GM10266 (cell line): ENCODE measurements around the gene PRKCA.

ENCODE experiments used
- DNase-seq: peaks from one replicate; pipeline ENCODE4 v3.0.0; 2012; ENCODE audit errors: extremely low spot score
- TF ChIP-seq, protein P1 (sequence below): IDR thresholded peaks from 2 replicates; pipeline ENCODE4 v1.5.1; 2012; ENCODE audit warnings: mild to moderate bottlenecking, low read depth; ENCODE audit not compliant: control insufficient read depth, insufficient read depth; ENCODE audit errors: missing control alignments

PRKCA gene

DNA sequence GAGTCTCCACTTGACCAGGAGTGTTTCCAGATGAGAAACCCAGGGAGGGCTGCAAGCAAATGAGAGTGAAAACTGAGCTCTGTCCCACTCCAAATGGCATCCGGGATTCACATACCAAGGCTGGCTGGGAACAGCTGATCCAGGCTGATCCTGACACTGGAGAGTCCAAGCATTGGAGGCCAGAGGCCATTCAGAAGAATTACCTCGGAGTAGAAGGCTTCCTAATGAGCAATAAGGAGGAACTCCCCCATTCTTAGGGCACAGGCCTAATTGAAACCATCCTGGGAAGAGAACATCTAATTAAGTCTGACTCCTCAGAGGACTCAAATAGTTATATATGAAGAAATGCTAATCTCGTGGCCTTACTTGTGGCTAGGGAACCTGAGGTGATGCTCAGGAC, 142.8 kb downstream of the PRKCA start:
- TF ChIP-seq, protein P1, sequence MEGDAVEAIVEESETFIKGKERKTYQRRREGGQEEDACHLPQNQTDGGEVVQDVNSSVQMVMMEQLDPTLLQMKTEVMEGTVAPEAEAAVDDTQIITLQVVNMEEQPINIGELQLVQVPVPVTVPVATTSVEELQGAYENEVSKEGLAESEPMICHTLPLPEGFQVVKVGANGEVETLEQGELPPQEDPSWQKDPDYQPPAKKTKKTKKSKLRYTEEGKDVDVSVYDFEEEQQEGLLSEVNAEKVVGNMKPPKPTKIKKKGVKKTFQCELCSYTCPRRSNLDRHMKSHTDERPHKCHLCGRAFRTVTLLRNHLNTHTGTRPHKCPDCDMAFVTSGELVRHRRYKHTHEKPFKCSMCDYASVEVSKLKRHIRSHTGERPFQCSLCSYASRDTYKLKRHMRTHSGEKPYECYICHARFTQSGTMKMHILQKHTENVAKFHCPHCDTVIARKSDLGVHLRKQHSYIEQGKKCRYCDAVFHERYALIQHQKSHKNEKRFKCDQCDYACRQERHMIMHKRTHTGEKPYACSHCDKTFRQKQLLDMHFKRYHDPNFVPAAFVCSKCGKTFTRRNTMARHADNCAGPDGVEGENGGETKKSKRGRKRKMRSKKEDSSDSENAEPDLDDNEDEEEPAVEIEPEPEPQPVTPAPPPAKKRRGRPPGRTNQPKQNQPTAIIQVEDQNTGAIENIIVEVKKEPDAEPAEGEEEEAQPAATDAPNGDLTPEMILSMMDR: no peak
- DNase-seq: no peak

DNA sequence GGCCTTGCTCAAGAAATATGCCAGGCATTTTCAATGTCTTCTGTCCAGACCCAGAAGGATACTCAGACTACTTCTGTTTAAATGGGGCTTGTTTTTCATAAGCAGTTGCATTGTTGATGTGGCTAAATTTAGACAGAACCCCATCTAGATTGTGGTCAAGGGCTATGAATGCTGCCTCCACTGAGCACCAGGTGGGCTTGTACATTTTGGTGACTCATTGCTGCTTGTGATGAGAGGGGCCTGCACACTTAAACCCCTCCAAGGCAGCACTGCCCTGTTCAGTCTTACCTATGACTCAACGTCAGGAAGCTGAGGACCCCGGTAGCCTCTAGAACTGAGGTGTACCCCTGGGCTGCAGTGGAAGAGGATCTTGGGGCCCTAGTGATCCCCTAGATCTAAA, 144.0 kb downstream of the PRKCA start:
- TF ChIP-seq, protein P1: no peak
- DNase-seq: no peak

DNA sequence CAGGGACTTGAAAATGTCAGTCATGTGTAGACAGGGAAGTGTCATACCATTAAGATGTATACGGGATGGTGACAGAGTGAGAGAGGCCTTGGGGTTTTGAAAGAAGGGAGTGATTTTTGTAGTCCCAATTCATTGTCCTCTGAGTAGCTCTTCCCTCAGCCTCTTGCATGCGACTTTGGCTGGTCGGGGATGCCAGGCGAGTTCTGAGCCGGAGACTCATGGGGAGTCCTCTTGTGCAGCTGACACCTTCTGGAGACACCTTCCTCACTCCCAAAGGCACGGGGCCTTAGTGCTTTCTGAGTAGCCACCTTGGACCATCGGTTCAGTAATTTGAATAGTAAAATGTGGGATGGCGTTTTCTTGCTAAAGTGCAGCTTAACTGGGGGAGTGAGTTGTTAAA, 144.7 kb downstream of the PRKCA start:
- TF ChIP-seq, protein P1: no peak
- no peak for DNase-seq

GRCh38 chr17:66448026-66448639, 145.7 kb downstream of the PRKCA start:
- DNase-seq: no peak
- TF ChIP-seq, protein P1: no peak

GRCh38 chr17:66449418-66449977, 147.1 kb downstream of the PRKCA start:
- TF ChIP-seq, protein P1: no peak
- DNase-seq: no peak

DNA sequence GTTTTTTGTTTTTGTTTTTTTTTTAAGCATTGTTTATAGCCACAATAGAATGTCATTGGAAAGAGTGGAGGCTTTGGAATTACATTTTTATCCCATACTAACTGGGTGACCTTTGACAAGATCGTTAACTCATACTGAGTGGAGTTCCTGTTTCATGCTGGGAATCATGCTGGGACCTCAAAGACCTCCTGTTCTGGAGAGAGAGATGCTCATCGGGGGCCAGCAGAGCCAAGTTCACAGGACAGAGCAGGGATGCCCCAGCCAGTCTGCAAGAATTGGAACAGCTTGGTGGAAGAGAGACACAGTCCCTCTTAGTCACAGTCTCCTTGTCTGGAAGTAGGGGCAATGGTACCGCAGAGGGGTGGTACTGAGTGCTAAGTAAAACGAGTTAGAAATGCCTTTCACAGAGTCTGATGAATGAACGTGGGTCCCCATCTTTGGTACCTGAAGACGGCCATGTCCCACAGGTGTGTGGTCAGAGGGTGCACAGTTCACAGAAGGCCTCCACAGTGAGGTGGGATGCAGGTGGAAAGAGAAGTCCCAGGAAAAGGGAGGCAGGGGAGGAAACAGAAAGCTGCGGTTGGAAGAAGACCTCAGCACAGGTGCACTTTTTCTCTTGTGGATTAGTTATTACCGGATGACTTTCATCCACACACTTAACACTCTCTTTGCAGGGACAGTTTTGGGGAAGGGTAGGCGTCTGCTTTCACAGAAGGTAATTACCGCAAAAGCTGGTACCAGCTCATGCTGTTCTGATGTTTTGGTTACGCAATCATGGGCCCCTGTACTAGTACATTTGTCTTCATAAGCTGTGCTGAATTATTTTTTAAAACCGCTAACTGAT, 147.8 kb downstream of the PRKCA start:
- no peak for DNase-seq
- TF ChIP-seq, protein P1: no peak

- DNase-seq: no peak
- TF ChIP-seq, protein P1: no peak
These were observed 148.4 kb downstream of the PRKCA start for GRCh38 chr17:66450852-66451158.
